Endodermal cell (in vitro differentiated cells): Measurements from ENCODE around the gene GPR89B. TPM values are rescaled to one million over a fixed set of nuclear protein-coding genes. Genes with fewer than 3 reads are reported as not detected.
"Not testable (repeated sequence)": the region's sequence is repeated elsewhere in the genome, so short reads cannot be mapped to it uniquely, and the experiment has no call there.

Experiments used
- DNase-seq: peaks from one replicate; pipeline ENCODE4 v3.0.0-alpha.2; 2017
- H3K27ac ChIP-seq: 2 replicates; pipeline ENCODE4 v1.5.1; 2013; ENCODE audit warnings: mild to moderate bottlenecking, low read depth, low read length, moderate library complexity
- H3K27me3 ChIP-seq: 2 replicates; pipeline ENCODE4 v1.6.1; 2013; ENCODE audit warnings: mild to moderate bottlenecking, low read length, moderate library complexity; ENCODE audit not compliant: insufficient read depth, control insufficient read depth, poor library complexity, severe bottlenecking
- H3K36me3 ChIP-seq: 2 replicates; pipeline ENCODE4 v1.7.0; 2013; ENCODE audit warnings: mild to moderate bottlenecking, low read length, moderate library complexity; ENCODE audit not compliant: control insufficient read depth, insufficient read depth
- H3K4me1 ChIP-seq: one replicate; pipeline ENCODE4 v1.7.0; 2013; ENCODE audit warnings: low read length; ENCODE audit not compliant: control insufficient read depth, insufficient read depth
- H3K4me3 ChIP-seq: 2 replicates; pipeline ENCODE4 v1.5.1; 2013; ENCODE audit warnings: mild to moderate bottlenecking, low read length, moderate library complexity
- H3K9ac ChIP-seq: 2 replicates; pipeline ENCODE4 v1.6.1; 2013; ENCODE audit warnings: mild to moderate bottlenecking, low read length, moderate library complexity; ENCODE audit not compliant: poor library complexity, severe bottlenecking; ENCODE audit errors: extremely low read depth
- H3K9me3 ChIP-seq: 2 replicates; pipeline ENCODE4 v1.6.1; 2013; ENCODE audit warnings: mild to moderate bottlenecking, low read length, moderate library complexity; ENCODE audit not compliant: control insufficient read depth
- H3K27ac Mint-ChIP-seq: 2 replicates; pipeline ENCODE4 v1.8.0; 2020; ENCODE audit warnings: mixed read lengths
- H3K27me3 Mint-ChIP-seq: 2 replicates; pipeline ENCODE4 v1.8.0; 2021; ENCODE audit warnings: mild to moderate bottlenecking, mixed read lengths; ENCODE audit not compliant: insufficient read depth
- H3K36me3 Mint-ChIP-seq: 2 replicates; pipeline ENCODE4 v1.8.0; 2020; ENCODE audit warnings: low read depth, mixed read lengths
- H3K4me1 Mint-ChIP-seq: 2 replicates; pipeline ENCODE4 v1.8.0; 2020; ENCODE audit warnings: mixed read lengths
- H3K4me3 Mint-ChIP-seq: 2 replicates; pipeline ENCODE4 v1.8.0; 2020; ENCODE audit warnings: mild to moderate bottlenecking, moderate library complexity, mixed read lengths
- H3K9me3 Mint-ChIP-seq: 2 replicates; pipeline ENCODE4 v1.8.0; 2020; ENCODE audit warnings: mild to moderate bottlenecking, mixed read lengths
- CTCF ChIP-seq: fragments of 200-600 bp; sonication (generic); conservative IDR thresholded peaks from 2 replicates; pipeline ENCODE4 v1.5.0; 2021; ENCODE audit warnings: antibody characterized with exemption, mild to moderate bottlenecking
- WGBS, 2 experiments: methylation state at CpG; one replicate each; pipeline versions ENCODE4 v1.1.5 to v1.1.7; 2013; ENCODE audit warnings: missing lambda C conversion rate in 2 of 2, mixed read lengths in 1 of 2; ENCODE audit not compliant: insufficient coverage in 1 of 2, insufficient read length in 1 of 2; 5-methylcytosine and 5-hydroxymethylcytosine counted together
- total RNA-seq, 2 donors: library from RNA; stranded (reverse); fragmentation: NEBNext Ultra II Directional in 1 of 2; extraction: Animal tissue kit (Norgen Biotek cat#: 25700) in 1 of 2; gene quantifications; 2 replicates in 1 of 2; 3 replicates in 1 of 2; pipeline ENCODE4 v1.2.1, GENCODE V29; 2021

GPR89B gene
- total RNA-seq, 2 donors from 2014 or later, result 22.7 to 26.6 TPM

- WGBS, 2 experiments, result no CpG with 5 or more reads among the region's 2 CpGs
- not testable (repeated sequence) for H3K27ac ChIP-seq, H3K9me3 ChIP-seq, H3K4me3 Mint-ChIP-seq, H3K27me3 ChIP-seq, H3K27ac Mint-ChIP-seq, H3K4me1 Mint-ChIP-seq, H3K36me3 ChIP-seq, H3K9me3 Mint-ChIP-seq, H3K4me1 ChIP-seq, H3K9ac ChIP-seq, H3K27me3 Mint-ChIP-seq, H3K36me3 Mint-ChIP-seq, H3K4me3 ChIP-seq, DNase-seq
These were observed 67.9 kb downstream of the GPR89B start for GRCh38 chr1:147996088-147996487.

- H3K27ac ChIP-seq, DNase-seq, H3K27me3 Mint-ChIP-seq, H3K4me3 ChIP-seq, H3K27ac Mint-ChIP-seq, H3K9me3 Mint-ChIP-seq, H3K36me3 ChIP-seq, H3K9me3 ChIP-seq, H3K9ac ChIP-seq, H3K4me1 ChIP-seq, H3K36me3 Mint-ChIP-seq, H3K27me3 ChIP-seq, H3K4me3 Mint-ChIP-seq: not testable (repeated sequence)
- no CpG with 5 or more reads among the region's 4 CpGs for WGBS, 2 experiments
- H3K4me1 Mint-ChIP-seq, result peaks cover 24% of the 10 kb centered on the region
These were observed 79.5 kb downstream of the GPR89B start for GRCh38 chr1:148007724-148008123.

GRCh38 chr1:148010527-148010926 is 82.3 kb downstream of the GPR89B start:
- Histone ChIP-seq H3K9me3 (no peaks in the 10 kb centered on the region), H3K36me3 (no peaks in the 10 kb centered on the region), H3K4me1 (peaks cover 4% of the 10 kb centered on the region), H3K4me3 (no peak overlapping the region), H3K9ac (no peak overlapping the region), H3K27me3 (peaks cover 20% of the 10 kb centered on the region), H3K27ac (no peak overlapping the region)
- DNase-seq, result no peak
- H3K36me3 Mint-ChIP-seq, result no peaks in the 10 kb centered on the region
- no peaks in the 10 kb centered on the region for H3K9me3 Mint-ChIP-seq
- no peak overlapping the region for H3K27ac Mint-ChIP-seq
- no peak overlapping the region for H3K4me3 Mint-ChIP-seq
- WGBS, 2 experiments, result 96 to 100% methylated on average over 1 of the region's 1 CpG
- TF ChIP-seq CTCF, result no peak
- H3K27me3 Mint-ChIP-seq, result peaks cover 12% of the 10 kb centered on the region
- H3K4me1 Mint-ChIP-seq, result peaks cover 30% of the 10 kb centered on the region

GRCh38 chr1:148013177-148014144 is 85.2 kb downstream of the GPR89B start:
- WGBS, 2 experiments, result 82 to 93% methylated on average over 28 to 33 of the region's 48 CpGs
- not testable (repeated sequence) for H3K27ac ChIP-seq, H3K4me1 ChIP-seq, H3K9ac ChIP-seq, H3K36me3 ChIP-seq, H3K9me3 ChIP-seq, H3K4me3 ChIP-seq, H3K9me3 Mint-ChIP-seq, H3K36me3 Mint-ChIP-seq, H3K27ac Mint-ChIP-seq
- Mint-ChIP-seq H3K4me1 (peaks cover 30% of the 10 kb centered on the region), H3K4me3 (peak overlapping the region; percentile 58), H3K27me3 (peaks cover 18% of the 10 kb centered on the region)
- peaks cover 20% of the 10 kb centered on the region for H3K27me3 ChIP-seq
- peak; percentile 73 for DNase-seq

- H3K4me1 Mint-ChIP-seq, result peaks cover 30% of the 10 kb centered on the region
- Histone ChIP-seq H3K4me3 (peak overlapping the region; percentile 35), H3K27me3 (peaks cover 20% of the 10 kb centered on the region)
- H3K9me3 ChIP-seq, H3K27ac Mint-ChIP-seq, H3K36me3 ChIP-seq, H3K4me1 ChIP-seq, H3K9me3 Mint-ChIP-seq, H3K27ac ChIP-seq, H3K9ac ChIP-seq, H3K36me3 Mint-ChIP-seq: not testable (repeated sequence)
- peak; percentile 53 for DNase-seq
- peaks cover 18% of the 10 kb centered on the region for H3K27me3 Mint-ChIP-seq
- WGBS, 2 experiments, result 0 to 10% methylated on average over 3 to 38 of the region's 58 CpGs
- H3K4me3 Mint-ChIP-seq, result peak overlapping the region; percentile 58
These were observed 86.3 kb downstream of the GPR89B start for GRCh38 chr1:148014289-148015200.

GRCh38 chr1:148024918-148025317 is 96.7 kb downstream of the GPR89B start:
- not testable (repeated sequence) for DNase-seq, H3K27me3 ChIP-seq, H3K4me3 Mint-ChIP-seq, H3K27ac ChIP-seq, H3K36me3 ChIP-seq, H3K27ac Mint-ChIP-seq, H3K36me3 Mint-ChIP-seq, H3K4me3 ChIP-seq, H3K9ac ChIP-seq, H3K4me1 Mint-ChIP-seq, H3K9me3 Mint-ChIP-seq, H3K4me1 ChIP-seq, H3K27me3 Mint-ChIP-seq, H3K9me3 ChIP-seq
- WGBS, 2 experiments, result 96 to 97% methylated on average over 3 to 5 of the region's 5 CpGs
